CD4-positive, CD25-positive, alpha-beta regulatory T cell (primary cell): ENCODE measurements around the gene ZKSCAN3. TPM values are rescaled to one million over a fixed set of nuclear protein-coding genes. Genes with fewer than 3 reads are reported as not detected.
A peak's percentile ranks its signal among the peaks of the same experiment; 100 is the strongest.
"Not testable (repeated sequence)": the region's sequence is repeated elsewhere in the genome, so short reads cannot be mapped to it uniquely, and the experiment has no call there.

ENCODE experiments used
- ATAC-seq, 2 donors: fragments of 150-1000 bp; cut with Tn5 transposase; one replicate each; pipeline ENCODE4 v1.10.0; 2021; ENCODE audit warnings: low read depth in 2 of 2, moderate number of reproducible peaks in 2 of 2, moderate library complexity in 1 of 2
- DNase-seq, 3 donors: peaks; one replicate each; pipeline versions ENCODE4 v3.0.0 to v3.0.0-alpha.2; 2012 to 2022; ENCODE audit warnings: mixed read lengths in 1 of 3
- H3K27ac ChIP-seq: one replicate; pipeline ENCODE4 v1.7.0; 2013; ENCODE audit warnings: mild to moderate bottlenecking, low read length; ENCODE audit not compliant: insufficient read depth, poor library complexity, severe bottlenecking
- H3K27me3 ChIP-seq: one replicate; pipeline ENCODE4 v1.7.0; 2013; ENCODE audit warnings: low read length; ENCODE audit not compliant: control insufficient read depth, insufficient read depth
- H3K36me3 ChIP-seq: one replicate; pipeline ENCODE4 v1.7.0; 2013; ENCODE audit warnings: mild to moderate bottlenecking, low read length, moderate library complexity; ENCODE audit not compliant: control insufficient read depth, insufficient read depth
- H3K4me1 ChIP-seq: 2 replicates; pipeline ENCODE4 v1.7.0; 2013; ENCODE audit warnings: mild to moderate bottlenecking, low read length; ENCODE audit not compliant: insufficient read depth, control insufficient read depth, poor library complexity, severe bottlenecking
- H3K4me3 ChIP-seq: one replicate; pipeline ENCODE4 v1.7.0; 2013; ENCODE audit warnings: low read depth, mild to moderate bottlenecking, low read length, moderate library complexity
- H3K9me3 ChIP-seq, 2 experiments: 1 replicate in 1 of 2; 2 replicates in 1 of 2; pipeline ENCODE4 v1.7.0; 2013; ENCODE audit warnings: low read length in 2 of 2, mild to moderate bottlenecking in 1 of 2, moderate library complexity in 1 of 2; ENCODE audit not compliant: control insufficient read depth in 2 of 2
- H3K27ac Mint-ChIP-seq, 3 donors: one replicate each; pipeline ENCODE4 v1.8.0; 2020 to 2022; ENCODE audit warnings: mild to moderate bottlenecking in 3 of 3, mixed read lengths in 3 of 3, moderate library complexity in 2 of 3
- H3K27me3 Mint-ChIP-seq: one replicate; pipeline ENCODE4 v1.8.0; 2022; ENCODE audit warnings: mild to moderate bottlenecking, mixed read lengths
- H3K36me3 Mint-ChIP-seq: one replicate; pipeline ENCODE4 v1.8.0; 2020; ENCODE audit warnings: mixed read lengths
- H3K4me1 Mint-ChIP-seq, 4 donors: one replicate each; pipeline ENCODE4 v1.8.0; 2020 to 2022; ENCODE audit warnings: mixed read lengths in 4 of 4, mild to moderate bottlenecking in 1 of 4
- H3K4me3 Mint-ChIP-seq, 4 donors: one replicate each; pipeline ENCODE4 v1.8.0; 2020 to 2022; ENCODE audit warnings: mild to moderate bottlenecking in 4 of 4, mixed read lengths in 4 of 4, moderate library complexity in 3 of 4
- H3K9me3 Mint-ChIP-seq, 7 donors: one replicate each; pipeline ENCODE4 v1.8.0; 2020 to 2022; ENCODE audit warnings: mixed read lengths in 7 of 7, mild to moderate bottlenecking in 3 of 7, moderate library complexity in 2 of 7
- polyA plus RNA-seq, 4 donors: library from polyadenylated mRNA; unstranded; fragments of 300-500 nt; fragmentation: Illumina TruSeq; gene quantifications; one replicate each; pipeline ENCODE4 v1.2.3, GENCODE V29; 2021
- total RNA-seq: library from RNA; stranded (reverse); gene quantifications from one replicate; pipeline ENCODE4 v1.2.3, GENCODE V29; 2022

Gene ZKSCAN3
- total and polyA plus RNA-seq, 5 donors from 2014 or later, result 1.5 to 3.6 (median 3.0) TPM

DNA sequence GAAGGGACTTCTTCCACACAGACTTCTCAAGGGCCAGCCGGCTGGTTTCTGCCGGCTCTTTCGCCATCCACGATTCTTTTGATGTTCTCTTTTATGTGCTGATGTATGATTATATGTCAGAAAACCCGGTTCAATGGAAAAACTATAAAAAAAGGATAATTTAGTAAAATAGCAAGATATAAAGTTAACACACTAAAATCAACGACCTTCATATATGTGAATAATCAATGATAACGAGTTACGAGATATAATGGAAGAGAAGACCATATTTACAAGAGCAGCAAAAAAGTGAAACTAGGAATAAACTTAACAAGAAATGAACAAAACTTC is 50.3 kb downstream of the ZKSCAN3 start:
- H3K36me3 Mint-ChIP-seq, result peaks cover 34% of the 10 kb centered on the region
- H3K36me3 ChIP-seq, result peaks cover 12% of the 10 kb centered on the region
- H3K4me1 Mint-ChIP-seq, result peaks cover 9 to 58% (median 38%) of the 10 kb centered on the region in 4 donors
- peaks cover 43% of the 10 kb centered on the region for H3K27me3 Mint-ChIP-seq
- H3K4me3 Mint-ChIP-seq, result peak overlapping the region; percentile 92 to 99 (median 95)
- peak overlapping the region; percentile 74 to 95 (median 92) for H3K27ac Mint-ChIP-seq
- ATAC-seq (no peak), DNase-seq (no peak)
- H3K4me3 ChIP-seq, result peak overlapping the region; percentile 90
- peaks cover 6% of the 10 kb centered on the region for H3K27me3 ChIP-seq
- peaks cover 0 to 6% (median 5%) of the 10 kb centered on the region in 7 donors for H3K9me3 Mint-ChIP-seq
- H3K4me1 ChIP-seq, result peaks cover 28% of the 10 kb centered on the region
- H3K27ac ChIP-seq, result no peak overlapping the region
- no peaks in the 10 kb centered on the region for H3K9me3 ChIP-seq

DNA sequence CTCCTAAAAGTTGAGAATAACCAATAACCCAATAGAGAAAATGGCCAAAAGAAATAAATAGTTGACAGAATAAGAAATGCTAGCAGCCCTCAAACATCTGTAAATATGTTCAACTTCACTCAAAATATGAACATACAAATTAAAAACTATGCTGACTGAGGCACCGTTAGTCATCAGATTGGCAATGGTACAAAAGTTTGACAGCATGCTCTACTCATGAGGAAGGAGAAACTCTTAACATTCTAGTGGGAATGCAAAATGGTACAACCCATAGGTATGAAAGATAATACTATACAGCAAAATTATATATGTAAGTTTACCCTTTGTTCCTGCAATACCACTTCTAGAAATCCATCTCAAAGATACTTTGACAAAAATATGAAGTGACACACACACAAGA is 51.4 kb downstream of the ZKSCAN3 start:
- Histone ChIP-seq H3K36me3 (peaks cover 8% of the 10 kb centered on the region), H3K4me1 (peaks cover 28% of the 10 kb centered on the region), H3K27ac (no peak overlapping the region), H3K9me3 (no peaks in the 10 kb centered on the region), H3K27me3 (peaks cover 6% of the 10 kb centered on the region), H3K4me3 (no peak overlapping the region)
- H3K4me1 Mint-ChIP-seq, result peaks cover 9 to 49% (median 28%) of the 10 kb centered on the region in 4 donors
- DNase-seq (no peak), ATAC-seq (no peak)
- H3K27me3 Mint-ChIP-seq, result peaks cover 47% of the 10 kb centered on the region
- peaks cover 26% of the 10 kb centered on the region for H3K36me3 Mint-ChIP-seq
- H3K27ac Mint-ChIP-seq, result no peak overlapping the region
- H3K9me3 Mint-ChIP-seq, result peaks cover 0 to 8% (median 5%) of the 10 kb centered on the region in 7 donors
- H3K4me3 Mint-ChIP-seq, result peak overlapping the region; percentile 8 to 99 (median 57)

DNA sequence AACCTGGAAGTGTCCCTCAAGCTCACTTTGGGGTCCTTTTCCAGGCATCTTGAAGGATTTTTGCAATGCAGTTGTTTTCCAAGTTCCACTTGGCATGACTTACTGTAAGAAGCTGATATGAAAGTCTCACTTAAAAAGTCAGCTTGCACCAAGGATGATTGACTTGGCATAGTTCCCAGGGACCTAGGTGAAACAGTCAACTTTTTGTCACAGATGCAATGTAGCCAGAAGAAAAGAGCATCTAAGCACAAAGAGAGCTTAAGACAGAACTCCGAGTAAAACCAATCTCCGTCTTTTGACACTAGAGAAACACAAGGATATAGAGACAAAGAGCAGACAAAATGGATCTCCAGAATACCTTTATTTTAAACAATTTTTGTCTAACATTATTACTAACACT is 52.5 kb downstream of the ZKSCAN3 start:
- no peak overlapping the region for H3K4me3 ChIP-seq
- H3K9me3 Mint-ChIP-seq, result peaks cover 0 to 8% (median 5%) of the 10 kb centered on the region in 7 donors
- peaks cover 56% of the 10 kb centered on the region for H3K27me3 Mint-ChIP-seq
- DNase-seq (no peak), ATAC-seq (no peak)
- H3K36me3 ChIP-seq, result peaks cover 2% of the 10 kb centered on the region
- H3K27ac Mint-ChIP-seq, result no peak overlapping the region
- H3K27me3 ChIP-seq, result peaks cover 8% of the 10 kb centered on the region
- no peak overlapping the region for H3K27ac ChIP-seq
- peak overlapping the region in 1 of 4 donors; percentile 59 for H3K4me3 Mint-ChIP-seq
- H3K4me1 Mint-ChIP-seq, result peaks cover 9 to 39% (median 19%) of the 10 kb centered on the region in 4 donors
- peaks cover 18% of the 10 kb centered on the region for H3K36me3 Mint-ChIP-seq
- peaks cover 25% of the 10 kb centered on the region for H3K4me1 ChIP-seq
- no peaks in the 10 kb centered on the region for H3K9me3 ChIP-seq

DNA sequence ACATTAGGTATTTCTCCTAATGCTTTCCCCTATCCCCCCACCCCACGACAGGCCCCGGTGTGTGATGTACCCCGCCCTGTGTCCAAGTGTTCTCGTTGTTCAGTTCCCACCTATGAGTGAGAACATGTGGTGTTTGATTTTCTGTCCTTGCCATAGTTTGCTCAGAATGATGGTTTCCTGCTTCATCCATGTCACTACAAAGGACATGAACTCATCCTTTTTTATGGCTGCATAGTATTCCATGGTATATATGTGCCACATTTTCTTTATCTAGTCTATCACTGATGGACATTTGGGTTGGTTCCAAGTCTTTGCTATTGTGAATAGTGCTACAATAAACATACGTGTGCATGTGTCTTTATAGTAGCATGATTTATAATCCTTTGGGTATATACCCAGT is 54.2 kb downstream of the ZKSCAN3 start:
- H3K4me1 ChIP-seq, result peaks cover 11% of the 10 kb centered on the region
- ATAC-seq, H3K9me3 Mint-ChIP-seq, H3K27ac Mint-ChIP-seq, H3K27ac ChIP-seq, H3K36me3 Mint-ChIP-seq, DNase-seq, H3K4me3 Mint-ChIP-seq, H3K36me3 ChIP-seq, H3K9me3 ChIP-seq, H3K4me3 ChIP-seq: not testable (repeated sequence)
- peaks cover 11% of the 10 kb centered on the region for H3K27me3 ChIP-seq
- Mint-ChIP-seq H3K4me1 (peaks cover 4 to 27% (median 7%) of the 10 kb centered on the region in 4 donors), H3K27me3 (peaks cover 65% of the 10 kb centered on the region)

DNA sequence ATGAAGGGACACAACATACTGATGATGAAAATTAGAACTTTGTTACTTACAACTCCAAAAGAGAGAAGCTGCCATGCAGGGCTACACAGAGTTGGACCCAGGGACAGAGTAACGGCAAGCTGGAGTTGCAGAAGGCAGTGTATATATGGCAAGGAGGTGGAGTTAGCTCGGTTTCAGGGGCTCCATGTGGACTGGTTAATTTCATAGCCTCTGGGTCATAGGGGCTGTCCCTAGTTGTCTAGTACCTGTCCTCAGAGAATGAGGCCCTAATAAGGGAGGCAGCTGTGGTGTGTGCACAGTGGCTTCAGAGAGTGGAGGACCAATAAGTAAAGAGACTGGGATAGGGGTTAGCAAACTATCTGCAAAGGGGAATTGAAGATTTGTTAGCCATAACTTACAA is 57.7 kb downstream of the ZKSCAN3 start:
- H3K36me3 Mint-ChIP-seq, result no peaks in the 10 kb centered on the region
- H3K9me3 Mint-ChIP-seq, result peaks cover 0 to 8% (median 0%) of the 10 kb centered on the region in 7 donors
- H3K27me3 Mint-ChIP-seq, result peaks cover 45% of the 10 kb centered on the region
- no peak overlapping the region for H3K27ac Mint-ChIP-seq
- Histone ChIP-seq H3K4me1 (no peaks in the 10 kb centered on the region), H3K36me3 (no peaks in the 10 kb centered on the region), H3K4me3 (no peak overlapping the region), H3K9me3 (no peaks in the 10 kb centered on the region), H3K27me3 (peaks cover 17% of the 10 kb centered on the region), H3K27ac (no peak overlapping the region)
- H3K4me3 Mint-ChIP-seq, result no peak overlapping the region
- DNase-seq (no peak), ATAC-seq (no peak)
- peaks cover 0 to 6% (median 0%) of the 10 kb centered on the region in 4 donors for H3K4me1 Mint-ChIP-seq

DNA sequence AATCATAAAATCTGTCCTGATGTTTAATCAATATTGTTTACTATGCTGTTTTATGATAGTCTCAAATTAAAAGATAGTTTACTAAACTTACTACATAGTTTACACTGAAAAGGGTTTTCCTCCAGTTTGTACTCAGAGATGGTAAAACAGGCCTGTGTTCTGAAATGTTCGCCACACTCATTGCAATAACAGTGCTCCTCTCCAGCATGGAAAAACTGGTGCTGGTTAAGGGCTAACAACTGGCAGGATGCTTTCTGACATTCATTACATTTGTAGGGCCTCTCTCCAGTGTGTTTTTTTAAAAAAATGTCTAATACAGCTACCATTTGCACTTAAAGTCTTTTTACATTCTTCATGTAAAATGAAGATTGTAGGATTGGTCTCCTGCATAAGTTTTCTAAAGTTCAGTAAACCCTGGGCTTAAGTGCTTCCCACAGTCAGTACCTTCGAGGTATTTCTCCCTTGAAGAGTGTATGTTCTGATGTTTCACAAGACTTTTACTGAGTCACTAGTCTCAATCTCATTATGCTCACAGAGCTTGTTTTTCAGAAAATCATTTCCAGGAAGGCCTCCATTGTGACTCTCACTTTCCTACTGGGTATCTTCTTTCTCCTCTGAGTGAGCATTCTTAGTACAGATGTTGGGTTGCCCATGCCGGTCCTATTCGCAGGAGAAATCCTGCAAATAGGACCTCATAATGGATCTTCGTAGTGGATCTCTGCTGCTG is 58.5 kb downstream of the ZKSCAN3 start:
- Mint-ChIP-seq H3K4me1 (peaks cover 0 to 6% (median 0%) of the 10 kb centered on the region in 4 donors), H3K9me3 (peaks cover 0 to 8% (median 0%) of the 10 kb centered on the region in 7 donors), H3K27ac (no peak overlapping the region), H3K36me3 (no peaks in the 10 kb centered on the region), H3K4me3 (no peak overlapping the region), H3K27me3 (peaks cover 38% of the 10 kb centered on the region)
- H3K36me3 ChIP-seq, result no peaks in the 10 kb centered on the region
- no peak overlapping the region for H3K4me3 ChIP-seq
- H3K9me3 ChIP-seq, result no peaks in the 10 kb centered on the region
- no peaks in the 10 kb centered on the region for H3K4me1 ChIP-seq
- ATAC-seq (no peak), DNase-seq (peak in 1 of 3 donors; percentile 60)
- no peak overlapping the region for H3K27ac ChIP-seq
- peaks cover 17% of the 10 kb centered on the region for H3K27me3 ChIP-seq

DNA sequence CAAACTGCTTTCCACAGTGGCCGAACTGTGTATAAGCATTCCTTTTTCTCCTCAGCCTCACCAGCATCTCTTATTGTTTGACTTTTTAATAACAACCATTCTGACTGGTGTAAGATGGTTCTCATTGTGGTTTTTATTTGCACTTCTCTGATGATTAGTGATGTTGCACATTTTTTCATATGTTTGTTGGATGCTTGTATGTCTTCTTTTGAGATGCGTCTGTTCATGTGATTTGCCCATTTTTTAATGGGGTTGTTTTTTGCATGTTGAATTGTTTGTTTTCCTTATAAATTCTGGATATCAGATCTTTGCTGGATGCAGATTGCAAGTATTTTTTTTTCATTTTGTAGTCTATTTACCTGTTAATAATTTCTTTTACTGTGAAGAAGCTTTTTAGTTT is 61.0 kb downstream of the ZKSCAN3 start:
- H3K9me3 ChIP-seq, result no peaks in the 10 kb centered on the region
- DNase-seq, result no peak
- Mint-ChIP-seq H3K27ac (no peak overlapping the region), H3K27me3 (peaks cover 31% of the 10 kb centered on the region), H3K36me3 (no peaks in the 10 kb centered on the region), H3K4me1 (peaks cover 0 to 6% (median 0%) of the 10 kb centered on the region in 4 donors), H3K4me3 (no peak overlapping the region), H3K9me3 (peaks cover 0 to 3% (median 0%) of the 10 kb centered on the region in 7 donors)
- no peaks in the 10 kb centered on the region for H3K4me1 ChIP-seq
- H3K4me3 ChIP-seq, result no peak overlapping the region
- peaks cover 17% of the 10 kb centered on the region for H3K27me3 ChIP-seq
- H3K27ac ChIP-seq, result no peak overlapping the region
- no peak for ATAC-seq
- H3K36me3 ChIP-seq, result no peaks in the 10 kb centered on the region

DNA sequence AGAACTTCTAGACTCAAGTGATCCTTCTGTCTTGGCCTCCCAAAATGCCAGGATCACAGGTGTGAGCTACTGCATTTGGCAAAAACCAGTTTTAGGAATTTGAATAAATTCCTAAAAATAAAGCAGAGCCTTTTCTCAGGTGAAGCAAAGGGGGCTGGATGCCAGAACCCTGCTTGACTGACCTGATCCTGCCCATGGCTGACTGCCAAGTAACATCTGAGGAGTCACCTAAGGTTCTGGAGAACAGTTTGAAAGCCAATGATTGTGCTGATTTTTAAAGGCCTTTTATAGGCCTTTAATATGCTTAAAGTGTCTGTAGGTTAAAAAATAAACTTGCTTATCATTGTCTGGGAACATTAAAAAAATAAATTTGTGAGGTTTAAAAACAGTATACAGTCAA is 63.9 kb downstream of the ZKSCAN3 start:
- Mint-ChIP-seq H3K27me3 (peaks cover 30% of the 10 kb centered on the region), H3K9me3 (no peaks in the 10 kb centered on the region), H3K27ac (no peak overlapping the region), H3K36me3 (no peaks in the 10 kb centered on the region), H3K4me3 (no peak overlapping the region), H3K4me1 (peaks cover 0 to 6% (median 0%) of the 10 kb centered on the region in 4 donors)
- Histone ChIP-seq H3K4me1 (no peaks in the 10 kb centered on the region), H3K27me3 (peaks cover 14% of the 10 kb centered on the region), H3K36me3 (no peaks in the 10 kb centered on the region), H3K4me3 (no peak overlapping the region), H3K9me3 (no peaks in the 10 kb centered on the region), H3K27ac (no peak overlapping the region)
- no peak for ATAC-seq
- no peak for DNase-seq
